Adrenal gland (tissue), 12 donors: ENCODE data around the gene PAX5. TPM values are rescaled to one million over a fixed set of nuclear protein-coding genes. Genes with fewer than 3 reads are reported as not detected.

ENCODE experiments used
- DNase-seq, 7 donors: peaks; one replicate each; pipeline ENCODE4 v3.0.0-alpha.2; 2019 to 2020
- H3K27ac ChIP-seq, 5 donors: fragments of 200-600 bp; sonication (generic) in 4 of 5; 1 replicate in 3 of 5; 2 replicates in 2 of 5; pipeline versions ENCODE4 v1.5.1 to v1.8.0; 2016 to 2020; ENCODE audit warnings: mild to moderate bottlenecking in 1 of 5
- H3K27me3 ChIP-seq: fragments of 200-600 bp; 2 replicates; pipeline ENCODE4 v1.8.0; 2021
- H3K36me3 ChIP-seq, 2 donors: fragments of 200-600 bp; replicated peaks in 1 of 2; 1 replicate in 1 of 2; 2 replicates in 1 of 2; pipeline versions ENCODE4 v1.5.1 to v1.8.0; 2018 to 2022
- H3K4me1 ChIP-seq, 2 donors: fragments of 200-600 bp; replicated peaks in 1 of 2; 1 replicate in 1 of 2; 2 replicates in 1 of 2; pipeline versions ENCODE4 v1.5.1 to v1.8.0; 2018 to 2021
- H3K4me3 ChIP-seq, 4 donors: fragments of 200-600 bp; sonication (generic) in 3 of 4; one replicate each; pipeline ENCODE4 v1.5.1; 2016 to 2018
- H3K9me3 ChIP-seq, 3 donors: fragments of 200-600 bp; sonication (generic) in 1 of 3; replicated peaks in 1 of 3; 1 replicate in 2 of 3; 2 replicates in 1 of 3; pipeline versions ENCODE4 v1.5.1 to v1.8.0; 2016 to 2021
- CTCF ChIP-seq, 6 experiments: fragments of 450-650 bp in 4 of 6; fragments of 200-600 bp in 2 of 6; sonication (generic) in 1 of 6; IDR thresholded peaks; 1 replicate in 5 of 6; 2 replicates in 1 of 6; pipeline versions ENCODE4 v1.5.1 to v1.8.0; 2016 to 2021; ENCODE audit warnings: antibody characterized with exemption in 6 of 6, mild to moderate bottlenecking in 2 of 6, moderate library complexity in 1 of 6
- POLR2A ChIP-seq, 2 donors: fragments of 450-650 bp; IDR thresholded peaks; one replicate each; pipeline ENCODE4 v1.6.1; 2017; ENCODE audit warnings: antibody characterized with exemption in 2 of 2, mild to moderate bottlenecking in 2 of 2, moderate library complexity in 1 of 2
- WGBS, 4 donors: extraction: QIAGEN DNeasy Blood & Tissue Kit in 2 of 4; methylation state at CpG; one replicate each; pipeline versions ENCODE4 v1.1.5 to v1.1.7; 2013 to 2017; 5-methylcytosine and 5-hydroxymethylcytosine counted together
- intact Hi-C, 2 donors: fragments of 100-400 bp; cut with DNase I; formaldehyde crosslinking; loops; one replicate each; pipeline versions ENCODE4 v1.14.1 to v1.15.0; 2022 to 2023
- polyA plus RNA-seq, 3 donors: library from polyadenylated mRNA; stranded (reverse); fragments of 200-250 nt in 2 of 3; fragments of 350-450 nt in 1 of 3; fragmentation: Illumina TruSeq in 1 of 3; extraction: RNeasy Lipid Tissue Mini Kit (QIAGEN cat#74804) in 1 of 3; gene quantifications; one replicate each; pipeline ENCODE4 v1.2.3, GENCODE V29; 2013 to 2014
- total RNA-seq, 9 donors: library from RNA; depleted of rRNA in 4 of 9; stranded (reverse); fragments of >200 nt in 4 of 9; fragments of 120-200 nt in 1 of 9; fragmentation: NEBNext Ultra II Directional in 1 of 9; extraction: Animal tissue kit (Norgen Biotek cat#: 25700) in 1 of 9; gene quantifications; one replicate each; pipeline versions ENCODE4 v1.1.0 to v1.2.4, GENCODE V29; 2013 to 2023
- donor health status: healthy with polysubstance abuse.
- donor health status: Bipolar disorder and iron deficiency.
- donor health status: DM: yes; HTN: yes; CAD: no.
- donor health status: DM: no; HTN: no; CAD: no.
- donor health status: DM: no; HTN: no; CAD: no.
- donor health status: DM: yes; HTN: yes; CAD: no.

Gene PAX5
- total and polyA plus RNA-seq, 12 donors: under 0.01 to 0.22 (median 0.09) TPM; not detected in 6

DNA sequence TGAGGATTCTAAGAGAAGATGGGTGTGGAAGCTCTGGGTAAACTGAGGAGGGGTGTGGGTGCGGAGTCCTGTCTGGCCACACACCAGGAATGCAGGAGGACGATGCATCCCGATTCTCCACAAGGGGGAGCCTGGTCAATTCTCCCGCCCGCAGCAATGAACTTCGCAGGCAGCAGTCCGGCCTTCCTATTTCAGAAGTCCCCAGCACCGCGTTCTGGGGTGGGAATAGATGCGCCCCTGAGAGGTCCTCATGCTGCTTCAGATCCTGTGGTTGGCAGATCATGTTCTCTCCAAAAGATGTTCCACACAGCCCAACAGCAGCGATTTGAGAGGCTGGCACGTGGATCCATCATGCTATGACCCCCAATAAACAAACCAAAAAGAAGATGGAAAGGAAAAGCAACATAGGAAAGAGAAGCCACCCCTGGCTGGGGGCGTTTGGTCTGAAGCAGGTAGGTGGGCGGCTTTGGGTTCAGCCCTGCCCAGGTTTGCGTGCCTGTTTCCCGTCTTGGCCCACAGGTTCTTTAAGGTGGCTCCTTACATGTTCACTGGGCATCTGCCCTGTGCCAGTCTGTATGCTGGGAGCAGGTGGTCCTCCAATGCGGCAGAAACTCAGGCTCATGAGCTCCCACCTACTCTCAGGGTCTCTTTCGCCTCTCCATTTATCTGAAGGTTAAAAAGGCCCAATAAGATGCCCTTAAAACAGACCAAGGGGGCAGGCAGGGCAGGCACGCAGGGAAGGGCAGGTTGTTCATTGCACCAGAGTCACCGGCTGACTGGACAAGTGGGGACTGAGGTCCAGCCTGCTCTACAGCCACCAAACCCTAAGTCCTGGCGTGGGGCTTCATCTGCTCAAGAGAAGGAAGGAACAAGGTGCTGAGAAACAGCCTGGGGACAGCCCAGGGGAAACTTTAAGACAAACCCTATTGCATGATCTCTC, 171.6 kb downstream of the PAX5 start:
- Histone ChIP-seq H3K9me3 (no peaks in the 10 kb centered on the region), H3K36me3 (no peaks in the 10 kb centered on the region), H3K27me3 (no peaks in the 10 kb centered on the region), H3K4me1 (no peaks in the 10 kb centered on the region), H3K4me3 (no peak overlapping the region), H3K27ac (no peak overlapping the region)
- intact Hi-C loops: no loop called here
- TF ChIP-seq CTCF (IDR thresholded peaks at IDR 0.05) (peak; percentile 27 to 56 (median 44)), POLR2A (IDR thresholded peaks at IDR 0.05) (no peak)
- DNase-seq: peak in 6 of 7 donors; percentile 26 to 61 (median 42)
- WGBS, 4 donors: 49 to 51% (median 51%) methylated on average over 20 to 21 of the region's 21 CpGs

DNA sequence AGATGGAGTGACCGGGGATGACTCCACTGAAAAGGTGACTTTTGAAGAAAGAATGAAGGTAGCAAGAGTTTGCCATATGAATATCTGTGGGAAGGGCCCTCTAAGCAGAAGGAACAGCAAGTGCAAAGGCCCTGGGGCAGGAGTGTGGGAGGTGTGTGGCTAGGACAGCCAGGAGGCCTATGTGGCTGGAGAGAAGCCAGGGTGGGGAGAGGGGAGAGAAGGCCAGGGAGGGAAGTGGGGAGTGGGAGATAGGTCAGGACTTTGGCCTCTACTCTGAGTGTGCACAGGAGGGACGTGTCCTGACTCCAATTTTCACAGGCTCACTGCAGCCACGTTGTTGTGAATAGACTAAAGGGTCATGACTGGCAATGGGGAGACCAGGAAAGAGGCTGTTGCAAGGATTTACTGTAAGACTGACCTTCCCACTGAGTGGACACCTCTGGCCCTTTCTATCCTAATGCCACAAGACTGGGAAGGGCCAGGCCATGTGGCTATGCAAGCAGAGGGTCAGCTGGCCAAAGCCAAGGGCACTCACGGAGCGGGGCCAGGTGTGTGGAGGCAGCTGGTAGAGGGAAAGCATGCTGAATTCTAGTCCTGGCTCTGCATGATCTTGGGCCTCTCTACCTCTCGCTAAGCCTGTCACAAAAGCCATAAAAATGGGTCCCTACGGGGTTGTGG, 172.4 kb downstream of the PAX5 start:
- Histone ChIP-seq H3K27me3 (no peaks in the 10 kb centered on the region), H3K4me1 (no peaks in the 10 kb centered on the region), H3K9me3 (no peaks in the 10 kb centered on the region), H3K27ac (no peak overlapping the region), H3K36me3 (no peaks in the 10 kb centered on the region), H3K4me3 (no peak overlapping the region)
- no peak for DNase-seq
- TF ChIP-seq POLR2A (IDR thresholded peaks at IDR 0.05): no peak
- no peak for TF ChIP-seq CTCF (IDR thresholded peaks at IDR 0.05)
- intact Hi-C loops: no loop called here
- 57 to 69% (median 65%) methylated on average over 7 of the region's 7 CpGs for WGBS, 4 donors

DNA sequence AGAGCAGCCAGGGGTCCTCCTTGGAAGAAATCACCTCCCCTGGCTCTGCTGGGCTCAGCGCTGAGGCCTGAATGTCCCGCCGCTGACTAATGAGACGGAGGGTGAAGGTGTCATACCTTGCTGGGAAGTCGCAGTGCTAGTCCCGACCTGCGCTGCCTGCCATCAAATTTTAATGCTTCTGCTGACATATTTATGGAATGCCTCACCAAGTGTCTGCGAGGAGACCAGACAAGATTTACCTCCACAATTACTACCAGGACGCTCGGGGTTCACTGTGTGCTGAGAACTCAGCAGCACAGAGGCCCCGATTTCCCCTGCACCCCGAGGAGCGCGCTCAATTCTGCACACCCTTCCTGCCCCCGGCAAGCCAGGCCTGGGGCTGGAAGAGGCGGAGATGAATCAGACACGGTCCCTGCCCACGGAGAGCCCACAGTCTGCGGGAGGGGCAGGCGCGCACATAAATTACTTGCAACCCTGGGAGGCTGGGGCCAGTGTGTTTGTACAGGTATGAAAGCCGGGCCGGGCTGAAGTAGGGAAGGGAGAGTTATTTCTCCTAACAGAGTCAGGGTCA, 175.2 kb downstream of the PAX5 start:
- Histone ChIP-seq H3K36me3 (no peaks in the 10 kb centered on the region), H3K27ac (no peak overlapping the region), H3K9me3 (no peaks in the 10 kb centered on the region), H3K27me3 (no peaks in the 10 kb centered on the region), H3K4me3 (no peak overlapping the region), H3K4me1 (no peaks in the 10 kb centered on the region)
- no peak for DNase-seq
- TF ChIP-seq POLR2A (IDR thresholded peaks at IDR 0.05) (no peak), CTCF (IDR thresholded peaks at IDR 0.05) (no peak)
- intact Hi-C loops: no loop called here
- WGBS, 4 donors: 66 to 73% (median 73%) methylated on average over 19 to 23 of the region's 23 CpGs; no CpG with 5 or more reads in 1 of the 4 donors
